K562 (cell line): ENCODE data around the gene ITPKB. TPM values are rescaled to one million over a fixed set of nuclear protein-coding genes. Genes with fewer than 3 reads are reported as not detected.

Experiments used
- ATAC-seq: fragments of 200-7000 bp; cut with Tn5 transposase; 3 replicates; pipeline ENCODE4 v1.9.1; 2020; ENCODE audit warnings: moderate library complexity
- BruUV-seq: library from RNA; stranded (reverse); fragments of 400-500 nt; replicated peaks from 2 replicates; lab custom pipeline; 2021; lab: Mats Ljungman, UMichigan
- CTCF ChIA-PET: fragments of 300-600 bp; formaldehyde crosslinking; extraction: SDS; loops from one replicate; lab custom pipeline; 2021; ENCODE audit warnings: low intra/inter-chr PET ratio; lab: Yijun Ruan, JAX
- POLR2A ChIA-PET: fragments of 300-600, 350-650 bp; sonication (Branson Sonifier 250); formaldehyde crosslinking; extraction: SDS; loops from one replicate; lab custom pipeline; 2021; ENCODE audit warnings: antibody characterized with exemption, inconsistent platforms; lab: Yijun Ruan, JAX
- DNase-seq, 4 experiments: peaks; one replicate each; pipeline versions ENCODE4 v3.0.0 to v3.0.0-alpha.2; 2011 to 2018; ENCODE audit warnings: low spot score in 3 of 4, mixed read lengths in 3 of 4; ENCODE audit errors: extremely low read depth in 1 of 4
- FAIRE-seq: peaks from 2 replicates; lab custom pipeline; 2011; peaks lifted over from hg19 to GRCh38; lab: Jason Lieb, UNC
- H2AFZ ChIP-seq: 2 replicates; pipeline ENCODE4 v1.6.0; 2011; ENCODE audit warnings: low read depth, low read length, control low read depth, inconsistent platforms
- H3K27ac ChIP-seq: fragments of 200-600 bp; 3 replicates; pipeline ENCODE4 v1.8.0; 2011; ENCODE audit warnings: low read depth, mild to moderate bottlenecking, control low read depth, inconsistent platforms, low read length, moderate library complexity, mixed read lengths; ENCODE audit errors: extremely low read depth
- H3K27me3 ChIP-seq, 2 experiments: fragments of 300-600 bp in 1 of 2; 2 replicates in 1 of 2; 3 replicates in 1 of 2; pipeline versions ENCODE4 v1.6.0 to v1.8.0; 2011; ENCODE audit warnings: inconsistent platforms in 2 of 2, low read length in 2 of 2, mild to moderate bottlenecking in 1 of 2, mixed read lengths in 1 of 2, moderate library complexity in 1 of 2; ENCODE audit not compliant: control insufficient read depth in 2 of 2, insufficient read depth in 2 of 2
- H3K36me3 ChIP-seq: fragments of 300-600 bp; 3 replicates; pipeline ENCODE4 v1.8.0; 2011; ENCODE audit warnings: mild to moderate bottlenecking, low read length, inconsistent platforms; ENCODE audit not compliant: control insufficient read depth, insufficient read depth
- H3K4me1 ChIP-seq, 2 experiments: fragments of 200-600 bp in 1 of 2; replicated peaks in 1 of 2; 2 replicates in 1 of 2; 3 replicates in 1 of 2; pipeline versions ENCODE4 v1.5.1 to v1.8.0; 2011; ENCODE audit warnings: inconsistent platforms in 2 of 2, low read length in 2 of 2, mild to moderate bottlenecking in 1 of 2, mixed read lengths in 1 of 2, moderate library complexity in 1 of 2; ENCODE audit not compliant: control insufficient read depth in 2 of 2, insufficient read depth in 2 of 2
- H3K4me2 ChIP-seq: 2 replicates; pipeline ENCODE4 v1.6.1; 2011; ENCODE audit warnings: low read length, control low read depth, inconsistent platforms, mixed read lengths; ENCODE audit not compliant: insufficient read depth
- H3K4me3 ChIP-seq: fragments of 200-600 bp; sonication (generic), shearing (Covaris generic); 2 replicates; pipeline ENCODE4 v1.5.1; 2016; ENCODE audit warnings: control low read depth, inconsistent platforms
- H3K79me2 ChIP-seq: fragments of 200-600 bp; 3 replicates; pipeline ENCODE4 v1.8.0; 2011; ENCODE audit warnings: low read length, inconsistent platforms; ENCODE audit not compliant: control insufficient read depth, insufficient read depth
- H3K9ac ChIP-seq, 2 experiments: 2 replicates each; pipeline versions ENCODE4 v1.6.0 to v1.6.1; 2011; ENCODE audit warnings: low read depth in 2 of 2, low read length in 2 of 2, control low read depth in 1 of 2, inconsistent platforms in 1 of 2, mild to moderate bottlenecking in 1 of 2, mixed read lengths in 1 of 2; ENCODE audit not compliant: insufficient read depth in 1 of 2
- H3K9me1 ChIP-seq: one replicate; pipeline ENCODE4 v1.6.0; 2011; ENCODE audit warnings: inconsistent platforms, mild to moderate bottlenecking, low read length, moderate library complexity; ENCODE audit not compliant: control insufficient read depth, insufficient read depth
- H3K9me3 ChIP-seq: replicated peaks from 2 replicates; pipeline ENCODE4 v1.5.1; 2011; ENCODE audit warnings: low read depth, low read length, inconsistent platforms; ENCODE audit not compliant: control insufficient read depth, insufficient read depth
- H4K20me1 ChIP-seq: replicated peaks from 2 replicates; pipeline ENCODE4 v1.6.1; 2011; ENCODE audit warnings: low read length, inconsistent platforms, mixed read lengths; ENCODE audit not compliant: control insufficient read depth, insufficient read depth
- CEBPG ChIP-seq, 3 experiments: fragments of 200-800 bp in 1 of 3; sonication (Bioruptor generic) in 1 of 3; sonication (generic) in 1 of 3; formaldehyde crosslinking in 1 of 3; IDR thresholded peaks in 2 of 3; conservative IDR thresholded peaks in 1 of 3; 2 replicates each; pipeline versions ENCODE4 v1.6.1 to v1.8.0; 2016 to 2022; ENCODE audit warnings: missing compliant biosample characterization in 2 of 3, missing genetic modification characterization in 2 of 3, mild to moderate bottlenecking in 1 of 3, missing genetic modification reagents in 1 of 3
- HDAC2 ChIP-seq: fragments of 450-650 bp; IDR thresholded peaks from 2 replicates; pipeline ENCODE4 v1.6.1; 2016; ENCODE audit warnings: mild to moderate bottlenecking
- RCOR1 ChIP-seq, 2 experiments: IDR thresholded peaks; 2 replicates each; pipeline ENCODE4 v1.6.1; 2012; ENCODE audit warnings: low read depth in 2 of 2, low read length in 2 of 2, borderline replicate concordance in 1 of 2, improper control_type of control experiment in 1 of 2
- STAG1 ChIP-seq: sonication (generic); formaldehyde crosslinking; IDR thresholded peaks from 2 replicates; pipeline ENCODE4 v1.5.0; 2020; ENCODE audit warnings: missing genetic modification reagents, borderline replicate concordance
- ZNF780A ChIP-seq: fragments of 250-450 bp; sonication (Bioruptor Pico); IDR thresholded peaks from 2 replicates; pipeline ENCODE4 v1.5.0; 2021; ENCODE audit warnings: mild to moderate bottlenecking
- ZSCAN32 ChIP-seq: fragments of 450-650 bp; formaldehyde crosslinking; IDR thresholded peaks from 2 replicates; pipeline ENCODE4 v1.4.0; 2020; ENCODE audit warnings: mild to moderate bottlenecking, moderate library complexity
- WGBS: fragments of 100-300 bp; shearing (Covaris generic); methylation state at CpG from one replicate; pipeline ENCODE4 v1.1.6; 2016; ENCODE audit warnings: low coverage, mixed read lengths; ENCODE audit not compliant: insufficient coverage; ENCODE audit errors: missing lambda C conversion rate; 5-methylcytosine and 5-hydroxymethylcytosine counted together
- in situ Hi-C: fragments of 300-500 bp; cut with MboI; formaldehyde crosslinking; loops from 4 replicates; pipeline ENCODE4 v1.15.0; 2018; ENCODE audit warnings: inconsistent platforms, mixed read lengths
- intact Hi-C: fragments of 100-400 bp; cut with micrococcal nuclease; formaldehyde crosslinking; loops from 2 replicates; pipeline ENCODE4 v1.14.2; 2022
- polyA plus RNA-seq, 8 experiments: library from polyadenylated mRNA; depleted of rRNA in 4 of 8; stranded (reverse) in 5 of 8; unstranded in 3 of 8; fragments of >200 nt; fragmentation: Nextera tagmentation in 2 of 8; fragmentation: Illumina TruSeq in 1 of 8; extraction: Ambion mirVana in 2 of 8; extraction: Trizol in 1 of 8; gene quantifications; 2 replicates each; pipeline versions ENCODE4 v1.2.1 to v1.2.3, GENCODE V29; 2011 to 2014; ENCODE audit warnings: inconsistent platforms in 1 of 8, missing spikeins in 1 of 8
- total RNA-seq, 7 experiments: library from RNA; depleted of rRNA in 6 of 7; stranded (reverse); fragments of >200 nt in 6 of 7; fragmentation: Illumina TruSeq in 2 of 7; extraction: Trizol in 2 of 7; gene quantifications; 2 replicates each; pipeline versions ENCODE4 v1.2.1 to v1.2.3, GENCODE V29; 2011 to 2021; ENCODE audit warnings: low replicate concordance in 1 of 7
- TF ChIP-seq, protein P1 (sequence below): sonication (generic); formaldehyde crosslinking; IDR thresholded peaks from 2 replicates; pipeline ENCODE4 v1.9.0; 2022; ENCODE audit warnings: mild to moderate bottlenecking, missing genetic modification reagents
- TF ChIP-seq, protein P2 (sequence below), 2 experiments: fragments of 200-800 bp in 1 of 2; sonication (Bioruptor generic) in 1 of 2; sonication (generic) in 1 of 2; formaldehyde crosslinking in 1 of 2; IDR thresholded peaks in 1 of 2; conservative IDR thresholded peaks in 1 of 2; 2 replicates each; pipeline versions ENCODE4 v1.5.0 to v1.6.1; 2016 to 2020; ENCODE audit warnings: missing compliant biosample characterization in 1 of 2, missing genetic modification characterization in 1 of 2, missing genetic modification reagents in 1 of 2
- TF ChIP-seq, protein P3 (sequence below): sonication (generic); formaldehyde crosslinking; IDR thresholded peaks from 2 replicates; pipeline ENCODE4 v1.8.1; 2022; ENCODE audit warnings: missing genetic modification reagents

Gene ITPKB
- total and polyA plus RNA-seq, 9 of the 15 experiments (the other 6 are each of a cell fraction or from before 2014, with no cell fraction given): 0.01 to 0.22 TPM; not detected in 7

DNA sequence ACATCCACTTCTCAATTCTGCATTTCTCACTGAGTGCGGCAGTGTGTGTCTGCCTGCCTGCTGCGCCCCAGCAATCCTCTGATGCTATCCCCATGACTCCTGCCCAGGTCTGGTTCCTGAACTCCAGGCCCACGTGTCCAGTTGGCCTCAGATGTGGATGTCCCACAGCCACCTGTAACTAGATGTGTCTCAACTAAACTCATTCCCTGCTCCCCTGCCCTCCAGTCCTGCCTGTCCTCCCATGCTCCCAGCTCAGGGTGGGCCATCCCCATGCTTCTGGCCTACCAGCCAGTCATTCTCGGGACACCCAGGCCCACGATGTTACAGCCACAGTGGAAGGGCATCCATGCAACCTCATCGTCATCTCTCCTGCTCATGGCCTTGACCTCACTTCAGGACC lies 113.8 kb downstream of the ITPKB start:
- H3K4me1 ChIP-seq: no peaks in the 10 kb centered on the region
- intact Hi-C loops (no loop called here), in situ Hi-C loops (no loop called here)
- no peaks in the 10 kb centered on the region for H3K79me2 ChIP-seq
- ChIA-PET CTCF (interaction anchor here (0.5 kb wide), 1 partner anchor 171 kb away, joined by 3 read pairs; no protein-coding TSS in a partner anchor), POLR2A (interaction anchor here (0.6 kb wide), 1 partner anchor 359 kb away, joined by 3 read pairs; no protein-coding TSS in a partner anchor)
- H4K20me1 ChIP-seq: 0 out of 2 replicates have a peak, but pooled peaks cover 5% of the 10 kb centered on the region
- WGBS: 5% methylated on average over 6 of the region's 6 CpGs
- ATAC-seq (no peak), DNase-seq (no peak), FAIRE-seq (no peak)
- no TSS peak for BruUV-seq
- H3K9ac ChIP-seq: no peak overlapping the region
- H3K4me3 ChIP-seq: no peak overlapping the region
- no peaks in the 10 kb centered on the region for H3K36me3 ChIP-seq
- TF ChIP-seq RCOR1 (IDR thresholded peaks at IDR 0.05; ENCODE audit: borderline replicate concordance in 1 of 2, low read depth in 2 of 2, low read length in 2 of 2): no peak
- no peak for TF ChIP-seq HDAC2
- TF ChIP-seq, protein P1, sequence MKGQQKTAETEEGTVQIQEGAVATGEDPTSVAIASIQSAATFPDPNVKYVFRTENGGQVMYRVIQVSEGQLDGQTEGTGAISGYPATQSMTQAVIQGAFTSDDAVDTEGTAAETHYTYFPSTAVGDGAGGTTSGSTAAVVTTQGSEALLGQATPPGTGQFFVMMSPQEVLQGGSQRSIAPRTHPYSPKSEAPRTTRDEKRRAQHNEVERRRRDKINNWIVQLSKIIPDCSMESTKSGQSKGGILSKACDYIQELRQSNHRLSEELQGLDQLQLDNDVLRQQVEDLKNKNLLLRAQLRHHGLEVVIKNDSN: 0 out of 2 replicates have a peak, but pooled peaks have one; percentile 15
- TF ChIP-seq STAG1 (CRISPR knock-in tag): 0 out of 2 replicates have a peak, but pooled peaks have one; percentile 20
- no peak overlapping the region for H3K27ac ChIP-seq
- no peak overlapping the region for H3K4me2 ChIP-seq
- no peaks in the 10 kb centered on the region for H3K9me1 ChIP-seq
- no peak overlapping the region for H2AFZ ChIP-seq
- H3K27me3 ChIP-seq: peaks cover 3 to 43% of the 10 kb centered on the region in 2 experiments; a peak in 3 of 5 replicates
- peaks cover 2% of the 10 kb centered on the region; the same call in 1 of the 2 replicates for H3K9me3 ChIP-seq

DNA sequence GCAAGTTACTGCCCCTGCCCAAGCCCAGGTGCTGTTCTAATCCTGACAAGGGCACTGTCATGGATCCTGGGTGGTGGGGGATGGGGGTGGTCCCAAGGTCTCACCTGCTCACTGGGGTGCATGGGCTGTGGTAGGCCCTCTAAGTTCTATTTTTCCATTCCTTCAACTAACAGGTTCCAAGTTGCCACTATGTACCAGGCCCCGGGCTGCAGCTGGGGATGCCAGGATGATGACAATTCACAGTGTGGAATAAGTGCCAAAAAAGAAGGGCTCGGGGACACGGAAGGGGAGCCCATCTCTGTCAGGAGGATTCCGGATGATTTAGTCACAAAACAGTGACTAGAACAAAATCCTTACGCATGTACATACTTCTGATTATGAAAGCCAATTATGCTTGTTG lies 114.6 kb downstream of the ITPKB start:
- in situ Hi-C loops: no loop called here
- FAIRE-seq: no peak
- TF ChIP-seq CEBPG (CRISPR knock-in tag; IDR thresholded peaks at IDR 0.05) (no peak), CEBPG (tag; conservative IDR thresholded peaks at IDR 0.05 in 1 of 2, IDR thresholded peaks at IDR 0.05 in 1 of 2) (no peak), ZSCAN32 (CRISPR knock-in tag) (no peak), ZNF780A (CRISPR knock-in tag) (no peak)
- TF ChIP-seq, protein P2, sequence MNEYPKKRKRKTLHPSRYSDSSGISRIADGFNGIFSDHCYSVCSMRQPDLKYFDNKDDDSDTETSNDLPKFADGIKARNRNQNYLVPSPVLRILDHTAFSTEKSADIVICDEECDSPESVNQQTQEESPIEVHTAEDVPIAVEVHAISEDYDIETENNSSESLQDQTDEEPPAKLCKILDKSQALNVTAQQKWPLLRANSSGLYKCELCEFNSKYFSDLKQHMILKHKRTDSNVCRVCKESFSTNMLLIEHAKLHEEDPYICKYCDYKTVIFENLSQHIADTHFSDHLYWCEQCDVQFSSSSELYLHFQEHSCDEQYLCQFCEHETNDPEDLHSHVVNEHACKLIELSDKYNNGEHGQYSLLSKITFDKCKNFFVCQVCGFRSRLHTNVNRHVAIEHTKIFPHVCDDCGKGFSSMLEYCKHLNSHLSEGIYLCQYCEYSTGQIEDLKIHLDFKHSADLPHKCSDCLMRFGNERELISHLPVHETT (CRISPR knock-in tag; conservative IDR thresholded peaks at IDR 0.05 in 1 of 2, IDR thresholded peaks at IDR 0.05 in 1 of 2): no peak
- TF ChIP-seq, protein P3, sequence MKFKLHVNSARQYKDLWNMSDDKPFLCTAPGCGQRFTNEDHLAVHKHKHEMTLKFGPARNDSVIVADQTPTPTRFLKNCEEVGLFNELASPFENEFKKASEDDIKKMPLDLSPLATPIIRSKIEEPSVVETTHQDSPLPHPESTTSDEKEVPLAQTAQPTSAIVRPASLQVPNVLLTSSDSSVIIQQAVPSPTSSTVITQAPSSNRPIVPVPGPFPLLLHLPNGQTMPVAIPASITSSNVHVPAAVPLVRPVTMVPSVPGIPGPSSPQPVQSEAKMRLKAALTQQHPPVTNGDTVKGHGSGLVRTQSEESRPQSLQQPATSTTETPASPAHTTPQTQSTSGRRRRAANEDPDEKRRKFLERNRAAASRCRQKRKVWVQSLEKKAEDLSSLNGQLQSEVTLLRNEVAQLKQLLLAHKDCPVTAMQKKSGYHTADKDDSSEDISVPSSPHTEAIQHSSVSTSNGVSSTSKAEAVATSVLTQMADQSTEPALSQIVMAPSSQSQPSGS: no peak

More for the DNA sequence above, 114.6 kb downstream of the ITPKB start:
- H3K79me2 ChIP-seq: no peaks in the 10 kb centered on the region
- intact Hi-C loops: loop anchor here (5.0 kb wide), 1 partner anchor 432 kb away; no protein-coding TSS in a partner anchor
- no peaks in the 10 kb centered on the region for H4K20me1 ChIP-seq
- 0% methylated on average over 5 of the region's 5 CpGs for WGBS
- BruUV-seq: no TSS peak
- no peaks in the 10 kb centered on the region for H3K9me1 ChIP-seq
- no peaks in the 10 kb centered on the region for H3K4me1 ChIP-seq
- ATAC-seq: no peak
- CTCF ChIA-PET: no interaction called here
- H3K4me2 ChIP-seq: no peak overlapping the region
- H3K9ac ChIP-seq: no peak overlapping the region
- no peak for DNase-seq
- peaks cover 3 to 36% of the 10 kb centered on the region in 2 experiments; a peak in 3 of 5 replicates for H3K27me3 ChIP-seq
- no peaks in the 10 kb centered on the region for H3K36me3 ChIP-seq
- H3K4me3 ChIP-seq: no peak overlapping the region
- H2AFZ ChIP-seq: no peak overlapping the region
- POLR2A ChIA-PET: interaction anchor here (0.8 kb wide), 1 partner anchor 98 kb away, joined by 3 read pairs; no protein-coding TSS in a partner anchor
- no peak overlapping the region for H3K27ac ChIP-seq
- H3K9me3 ChIP-seq: peaks cover 2% of the 10 kb centered on the region
